HG03521 (cell line): ENCODE results near the gene PDRG1.
"Not testable (repeated sequence)": the region's sequence is repeated elsewhere in the genome, so short reads cannot be mapped to it uniquely, and the experiment has no call there.

ENCODE experiments used
- ATAC-seq: cut with Tn5 transposase; IDR thresholded peaks from one replicate; pipeline ENCODE4 v1.9.1; 2021; ENCODE audit warnings: mild to moderate bottlenecking, moderate library complexity; ENCODE audit not compliant: unreplicated experiment

Gene PDRG1

GRCh38 chr20:31929631-31930030, 22.2 kb downstream of the PDRG1 start:
- not testable (repeated sequence) for ATAC-seq

- ATAC-seq: no peak
Measured at GRCh38 chr20:31927627-31928159, 24.2 kb downstream of the PDRG1 start.

GRCh38 chr20:31926493-31926892, 25.4 kb downstream of the PDRG1 start:
- ATAC-seq: no peak

- ATAC-seq: no peak
Measured at GRCh38 chr20:31925631-31926030, 26.2 kb downstream of the PDRG1 start.

DNA sequence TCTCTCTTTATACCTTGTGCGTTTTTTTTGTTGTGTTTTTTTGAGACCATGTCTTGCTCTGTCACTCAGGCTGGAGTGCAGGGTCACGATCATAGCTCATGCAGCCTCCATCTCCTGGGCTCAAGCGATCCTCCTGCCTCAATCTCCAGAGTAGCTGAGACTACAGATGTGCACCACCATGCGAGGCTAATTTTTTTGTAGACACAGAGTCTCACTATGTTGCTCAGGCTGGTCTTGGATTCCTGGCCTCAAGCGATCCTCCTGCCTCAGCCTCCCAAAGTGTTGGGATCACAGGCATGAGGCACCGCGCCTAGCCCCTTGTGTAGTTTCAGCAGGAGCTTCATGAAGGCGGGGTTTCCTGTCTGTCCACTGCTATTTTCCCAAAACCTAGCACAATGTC, 27.3 kb downstream of the PDRG1 start:
- no peak for ATAC-seq

DNA sequence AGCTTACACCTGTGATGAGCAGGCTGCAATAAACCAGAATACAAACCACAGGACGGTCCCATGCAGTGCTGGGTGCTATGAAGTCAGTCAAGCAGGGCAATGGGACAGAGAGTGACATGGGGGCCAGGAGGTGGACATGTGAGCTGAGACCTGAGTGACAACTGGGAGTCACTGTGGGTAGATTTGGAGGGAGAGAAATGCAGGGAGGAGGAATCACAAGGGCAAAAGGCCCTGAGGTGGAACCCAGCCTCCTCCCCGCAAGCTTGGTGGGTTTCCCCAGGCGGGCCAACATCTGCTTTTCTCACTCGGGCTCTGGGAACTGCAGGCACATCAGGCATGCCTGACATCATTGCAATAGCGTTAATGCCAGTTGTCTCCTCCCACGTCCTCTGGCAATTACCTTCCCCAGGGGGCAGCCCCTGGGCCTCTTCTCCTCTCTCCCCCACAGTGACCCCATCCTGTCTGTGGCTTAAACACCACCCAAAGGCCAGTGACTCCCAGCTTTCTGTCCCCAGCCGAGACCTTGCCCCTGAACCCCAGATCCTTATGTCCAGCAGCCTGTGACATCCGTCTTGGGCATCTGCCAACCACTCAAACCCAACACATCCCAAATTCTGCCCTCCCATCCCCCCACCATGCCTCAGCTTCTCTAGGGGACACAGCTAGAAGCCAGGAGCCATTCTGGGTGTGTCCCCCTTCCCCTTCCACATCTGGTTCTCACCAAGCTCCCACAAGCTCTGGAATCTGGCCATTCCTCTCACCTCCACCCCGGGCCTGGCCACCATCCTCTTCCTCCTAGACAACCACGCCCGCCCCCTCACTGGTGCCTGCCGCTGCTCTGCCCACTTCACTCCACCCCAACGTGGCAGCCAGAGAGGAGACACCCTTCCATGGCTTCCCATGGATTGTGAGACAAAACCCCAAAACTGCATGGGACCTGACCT, 28.2 kb downstream of the PDRG1 start:
- ATAC-seq: no peak

GRCh38 chr20:31922588-31922987, 29.3 kb downstream of the PDRG1 start:
- ATAC-seq: no peak

GRCh38 chr20:31922181-31922580, 29.7 kb downstream of the PDRG1 start:
- ATAC-seq: no peak

GRCh38 chr20:31921480-31921879, 30.4 kb downstream of the PDRG1 start:
- not testable (repeated sequence) for ATAC-seq

- no peak for ATAC-seq
Measured at GRCh38 chr20:31920275-31920855, 31.5 kb downstream of the PDRG1 start.

- ATAC-seq: no peak
Measured at GRCh38 chr20:31919410-31920155, 32.3 kb downstream of the PDRG1 start.

GRCh38 chr20:31918466-31919105, 33.3 kb downstream of the PDRG1 start:
- no peak for ATAC-seq

GRCh38 chr20:31917962-31918412, 33.9 kb downstream of the PDRG1 start:
- not testable (repeated sequence) for ATAC-seq

- no peak for ATAC-seq
Measured at GRCh38 chr20:31916708-31917107, 35.1 kb downstream of the PDRG1 start.

- ATAC-seq: no peak
Measured at GRCh38 chr20:31915491-31916280, 36.2 kb downstream of the PDRG1 start.

DNA sequence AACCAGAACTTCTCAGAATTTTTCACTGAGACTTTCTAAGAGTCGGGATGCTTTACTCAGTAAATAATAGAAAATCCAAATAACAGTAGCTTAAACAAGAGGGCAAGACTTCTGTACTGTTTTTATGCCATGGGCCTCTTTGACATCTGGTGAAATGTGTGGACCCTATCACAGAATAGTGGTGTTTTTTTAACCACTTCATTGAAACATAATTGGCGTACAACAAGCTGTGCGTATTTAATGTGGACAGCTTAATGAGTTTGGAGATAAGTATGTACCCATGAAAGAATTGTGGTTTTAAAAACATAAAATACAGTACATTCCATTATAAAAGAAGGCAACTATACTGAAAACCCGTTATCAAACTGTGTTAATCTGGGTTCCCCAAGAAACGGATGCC, 37.7 kb downstream of the PDRG1 start:
- ATAC-seq: no peak

GRCh38 chr20:31913431-31914157, 38.3 kb downstream of the PDRG1 start:
- no peak for ATAC-seq

DNA sequence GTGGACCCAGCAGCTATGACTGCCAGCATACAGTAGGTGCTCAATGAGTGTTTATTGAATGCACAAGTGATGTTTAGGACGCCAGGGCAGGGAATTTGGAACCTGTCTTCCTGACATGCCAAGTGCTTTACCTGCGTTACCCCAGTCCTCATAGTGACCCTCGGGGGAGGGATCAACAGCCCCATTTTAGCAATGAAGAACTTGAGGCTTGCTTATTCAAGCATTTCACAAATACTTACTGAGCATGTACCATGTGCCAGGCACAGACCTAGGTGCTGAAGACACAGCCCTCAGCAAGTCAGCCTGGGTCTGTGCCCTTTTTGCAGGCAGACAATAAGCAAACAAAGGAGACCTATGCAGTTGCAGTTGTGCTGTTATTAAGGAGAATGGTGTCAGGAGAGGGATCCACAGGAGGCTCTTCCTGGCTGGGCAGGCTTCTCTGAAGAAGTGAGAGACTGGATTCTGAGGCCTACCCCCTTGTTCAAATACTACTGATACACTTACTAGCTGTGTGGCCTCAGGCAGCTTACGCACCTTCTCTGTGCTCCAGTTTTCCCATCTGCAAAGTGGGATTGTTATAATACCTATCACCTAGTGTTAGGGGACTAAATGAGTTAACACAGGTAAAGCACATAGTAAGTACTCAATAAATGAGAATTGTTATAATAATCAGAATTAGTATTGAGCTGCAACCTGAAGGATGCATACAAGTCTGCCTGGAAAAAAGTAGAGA, 41.6 kb downstream of the PDRG1 start:
- ATAC-seq: no peak
